AG10803 (cell line): ENCODE results near the gene ATMIN.

Experiments used
- DNase-seq: peaks from one replicate; pipeline ENCODE4 v3.0.0; 2010; ENCODE audit warnings: low read depth
- H3K4me3 ChIP-seq: 2 replicates; pipeline ENCODE4 v1.5.1; 2011; ENCODE audit warnings: mild to moderate bottlenecking, low read length, control low read depth
- CTCF ChIP-seq: conservative IDR thresholded peaks from 2 replicates; pipeline ENCODE4 v1.5.1; 2011; ENCODE audit warnings: mild to moderate bottlenecking, low read length, control low read depth, inconsistent platforms

ATMIN gene

GRCh38 chr16:81014672-81015071, 21.0 kb upstream of the ATMIN start:
- H3K4me3 ChIP-seq, result no peak overlapping the region
- no peak for TF ChIP-seq CTCF
- no peak for DNase-seq

- no peak for TF ChIP-seq CTCF
- no peak overlapping the region for H3K4me3 ChIP-seq
- DNase-seq, result no peak
Measured at GRCh38 chr16:81018496-81018895, 17.1 kb upstream of the ATMIN start.

GRCh38 chr16:81026429-81026828, 9.2 kb upstream of the ATMIN start:
- no peak overlapping the region for H3K4me3 ChIP-seq
- no peak for TF ChIP-seq CTCF
- no peak for DNase-seq

GRCh38 chr16:81029930-81030604, 5.6 kb upstream of the ATMIN start:
- TF ChIP-seq CTCF, result no peak
- H3K4me3 ChIP-seq, result no peak overlapping the region
- no peak for DNase-seq

GRCh38 chr16:81035975-81036750, 521 bp downstream of the ATMIN start:
- DNase-seq, result peak; percentile 26
- no peak for TF ChIP-seq CTCF

GRCh38 chr16:81036751-81037350, 1.2 kb downstream of the ATMIN start:
- peak; percentile 24 for DNase-seq
- TF ChIP-seq CTCF, result no peak
- peak overlapping the region; percentile 72 for H3K4me3 ChIP-seq

More at GRCh38 chr16:81035975-81036750, 521 bp downstream of the ATMIN start:
- peak overlapping the region; percentile 72 for H3K4me3 ChIP-seq
